D341Med (cell line): ENCODE data around the gene PCDH17.

ENCODE experiments used
- DNase-seq: peaks from one replicate; pipeline ENCODE4 v3.0.0; 2012; ENCODE audit warnings: low spot score

Gene PCDH17

GRCh38 chr13:57739543-57740190 is 108.1 kb downstream of the PCDH17 start:
- DNase-seq, result no peak

GRCh38 chr13:57740719-57741118 is 109.2 kb downstream of the PCDH17 start:
- no peak for DNase-seq

GRCh38 chr13:57748096-57748495 is 116.6 kb downstream of the PCDH17 start:
- no peak for DNase-seq

GRCh38 chr13:57760951-57761350 is 129.4 kb downstream of the PCDH17 start:
- no peak for DNase-seq

- DNase-seq, result no peak
Observed at GRCh38 chr13:57763689-57764088, 132.1 kb downstream of the PCDH17 start.
